Astrocyte (in vitro differentiated cells and primary cell): ENCODE data around the gene CHRM2. TPM values are rescaled to one million over a fixed set of nuclear protein-coding genes. Genes with fewer than 3 reads are reported as not detected.

Source experiments
- DNase-seq: peaks from one replicate; pipeline ENCODE4 v3.0.0-alpha.2; 2010; ENCODE audit warnings: low read depth
- FAIRE-seq: peaks from 2 replicates; lab custom pipeline; 2011; peaks lifted over from hg19 to GRCh38; lab: Jason Lieb, UNC
- H2AFZ ChIP-seq: 2 replicates; pipeline ENCODE4 v1.6.0; 2012; ENCODE audit warnings: low read depth, low read length, inconsistent platforms
- H3K27ac ChIP-seq: 2 replicates; pipeline ENCODE4 v1.5.1; 2011; ENCODE audit warnings: low read depth, low read length, inconsistent platforms
- H3K27me3 ChIP-seq: 2 replicates; pipeline ENCODE4 v1.6.0; 2011; ENCODE audit warnings: low read length, inconsistent platforms; ENCODE audit not compliant: insufficient read depth
- H3K36me3 ChIP-seq: 2 replicates; pipeline ENCODE4 v1.5.1; 2011; ENCODE audit warnings: low read length, inconsistent platforms; ENCODE audit not compliant: insufficient read depth
- H3K4me1 ChIP-seq: 2 replicates; pipeline ENCODE4 v1.5.1; 2011; ENCODE audit warnings: low read length, inconsistent platforms; ENCODE audit not compliant: insufficient read depth
- H3K4me2 ChIP-seq: 2 replicates; pipeline ENCODE4 v1.6.0; 2012; ENCODE audit warnings: low read length, inconsistent platforms
- H3K4me3 ChIP-seq: 2 replicates; pipeline ENCODE4 v1.5.1; 2011; ENCODE audit warnings: low read depth, mild to moderate bottlenecking, low read length, inconsistent platforms; ENCODE audit not compliant: insufficient read depth
- H3K79me2 ChIP-seq: 2 replicates; pipeline ENCODE4 v1.6.0; 2012; ENCODE audit warnings: mild to moderate bottlenecking, low read length, inconsistent platforms; ENCODE audit not compliant: insufficient read depth
- H3K9ac ChIP-seq: 2 replicates; pipeline ENCODE4 v1.6.0; 2012; ENCODE audit warnings: mild to moderate bottlenecking, low read length, inconsistent platforms
- H3K9me3 ChIP-seq: 2 replicates; pipeline ENCODE4 v1.5.1; 2012; ENCODE audit warnings: low read depth, mild to moderate bottlenecking, low read length, inconsistent platforms; ENCODE audit not compliant: insufficient read depth
- H4K20me1 ChIP-seq: 2 replicates; pipeline ENCODE4 v1.6.0; 2012; ENCODE audit warnings: low read length, inconsistent platforms; ENCODE audit not compliant: insufficient read depth
- H3K27ac Mint-ChIP-seq: one replicate; pipeline ENCODE4 v1.8.0; 2021; ENCODE audit warnings: mild to moderate bottlenecking, mixed read lengths; ENCODE audit not compliant: unreplicated experiment
- H3K27me3 Mint-ChIP-seq: one replicate; pipeline ENCODE4 v1.8.0; 2021; ENCODE audit warnings: low read depth, mixed read lengths; ENCODE audit not compliant: unreplicated experiment
- H3K36me3 Mint-ChIP-seq: one replicate; pipeline ENCODE4 v1.8.0; 2021; ENCODE audit warnings: low read depth, mixed read lengths; ENCODE audit not compliant: unreplicated experiment
- H3K4me1 Mint-ChIP-seq: one replicate; pipeline ENCODE4 v1.8.0; 2021; ENCODE audit warnings: low read depth, mixed read lengths; ENCODE audit not compliant: unreplicated experiment
- H3K4me3 Mint-ChIP-seq: one replicate; pipeline ENCODE4 v1.8.0; 2021; ENCODE audit warnings: mild to moderate bottlenecking, moderate library complexity, mixed read lengths; ENCODE audit not compliant: unreplicated experiment
- H3K9me3 Mint-ChIP-seq: one replicate; pipeline ENCODE4 v1.8.0; 2021; ENCODE audit warnings: mild to moderate bottlenecking, mixed read lengths; ENCODE audit not compliant: unreplicated experiment
- EZH2 ChIP-seq: IDR thresholded peaks from 2 replicates; pipeline ENCODE4 v1.6.1; 2012; ENCODE audit warnings: mild to moderate bottlenecking, low read length, inconsistent platforms; ENCODE audit not compliant: insufficient read depth
- total RNA-seq: library from RNA; stranded (reverse); gene quantifications from 2 replicates; pipeline ENCODE4 v1.2.1, GENCODE V29; 2021
- TF ChIP-seq, protein P1 (sequence below): IDR thresholded peaks from 2 replicates; pipeline ENCODE4 v1.5.1; 2011; ENCODE audit warnings: low read depth, mild to moderate bottlenecking, inconsistent platforms, low read length, moderate library complexity; ENCODE audit not compliant: insufficient read depth

The CHRM2 gene
- total RNA-seq, 1 donor from 2014 or later: not detected

DNA sequence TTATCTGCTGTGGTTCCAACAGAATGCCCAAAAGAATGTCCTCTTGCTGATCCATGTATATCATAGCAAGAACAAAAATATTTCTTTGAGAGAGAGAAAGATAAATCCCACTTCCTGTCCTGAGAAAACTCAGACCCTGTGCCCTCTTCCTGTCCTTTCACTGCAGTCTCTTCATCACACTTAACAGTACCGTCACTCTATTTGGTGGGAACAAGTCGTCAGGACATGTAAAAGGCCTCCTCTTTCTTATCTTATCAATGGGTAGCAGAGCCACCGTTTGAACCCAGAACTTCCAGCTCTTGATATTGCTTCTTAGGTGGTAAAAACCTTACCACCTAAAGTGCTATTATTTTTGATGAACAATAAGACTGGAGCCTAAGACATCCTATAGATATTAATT is 43.9 kb downstream of the CHRM2 start:
- Mint-ChIP-seq H3K36me3 (no peaks in the 10 kb centered on the region), H3K27ac (no peak overlapping the region), H3K27me3 (no peaks in the 10 kb centered on the region), H3K9me3 (no peaks in the 10 kb centered on the region), H3K4me3 (no peak overlapping the region), H3K4me1 (no peaks in the 10 kb centered on the region)
- Histone ChIP-seq H3K79me2 (no peaks in the 10 kb centered on the region), H3K4me3 (no peak overlapping the region), H2AFZ (no peak overlapping the region), H3K4me2 (no peak overlapping the region), H3K27me3 (no peaks in the 10 kb centered on the region), H3K4me1 (no peaks in the 10 kb centered on the region), H3K36me3 (no peaks in the 10 kb centered on the region), H3K27ac (no peak overlapping the region), H3K9me3 (no peaks in the 10 kb centered on the region), H4K20me1 (no peaks in the 10 kb centered on the region), H3K9ac (no peak overlapping the region)
- no peak for FAIRE-seq
- peak; percentile 8 for DNase-seq
- TF ChIP-seq EZH2: no peak
- TF ChIP-seq, protein P1, sequence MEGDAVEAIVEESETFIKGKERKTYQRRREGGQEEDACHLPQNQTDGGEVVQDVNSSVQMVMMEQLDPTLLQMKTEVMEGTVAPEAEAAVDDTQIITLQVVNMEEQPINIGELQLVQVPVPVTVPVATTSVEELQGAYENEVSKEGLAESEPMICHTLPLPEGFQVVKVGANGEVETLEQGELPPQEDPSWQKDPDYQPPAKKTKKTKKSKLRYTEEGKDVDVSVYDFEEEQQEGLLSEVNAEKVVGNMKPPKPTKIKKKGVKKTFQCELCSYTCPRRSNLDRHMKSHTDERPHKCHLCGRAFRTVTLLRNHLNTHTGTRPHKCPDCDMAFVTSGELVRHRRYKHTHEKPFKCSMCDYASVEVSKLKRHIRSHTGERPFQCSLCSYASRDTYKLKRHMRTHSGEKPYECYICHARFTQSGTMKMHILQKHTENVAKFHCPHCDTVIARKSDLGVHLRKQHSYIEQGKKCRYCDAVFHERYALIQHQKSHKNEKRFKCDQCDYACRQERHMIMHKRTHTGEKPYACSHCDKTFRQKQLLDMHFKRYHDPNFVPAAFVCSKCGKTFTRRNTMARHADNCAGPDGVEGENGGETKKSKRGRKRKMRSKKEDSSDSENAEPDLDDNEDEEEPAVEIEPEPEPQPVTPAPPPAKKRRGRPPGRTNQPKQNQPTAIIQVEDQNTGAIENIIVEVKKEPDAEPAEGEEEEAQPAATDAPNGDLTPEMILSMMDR: no peak

DNA sequence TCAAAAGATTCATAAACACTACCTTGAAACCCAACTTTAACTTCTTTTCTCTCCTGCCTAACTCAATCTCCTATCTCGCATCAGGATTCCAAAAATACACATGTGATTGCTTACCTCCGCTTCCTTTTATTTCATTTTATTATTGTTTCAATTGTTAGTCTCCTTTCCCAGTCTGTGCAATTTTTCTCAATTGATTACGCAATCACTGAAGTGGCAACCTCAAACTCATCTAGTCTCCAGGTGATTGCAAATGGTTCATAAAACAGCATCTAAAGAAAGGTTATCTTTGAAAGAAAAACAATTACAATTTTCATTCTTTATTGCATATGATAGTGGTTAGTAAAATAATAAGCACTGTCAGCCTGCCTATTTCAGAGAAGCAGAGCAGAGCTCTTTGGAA is 45.6 kb downstream of the CHRM2 start:
- H4K20me1 ChIP-seq: no peaks in the 10 kb centered on the region
- no peaks in the 10 kb centered on the region for H3K9me3 Mint-ChIP-seq
- no peak overlapping the region for H3K9ac ChIP-seq
- FAIRE-seq (no peak), DNase-seq (no peak)
- no peak overlapping the region for H3K27ac ChIP-seq
- H2AFZ ChIP-seq: no peak overlapping the region
- no peak overlapping the region for H3K4me2 ChIP-seq
- no peaks in the 10 kb centered on the region for H3K4me1 ChIP-seq
- no peak overlapping the region for H3K4me3 Mint-ChIP-seq
- TF ChIP-seq EZH2: no peak
- TF ChIP-seq, protein P1: no peak
- H3K36me3 Mint-ChIP-seq: no peaks in the 10 kb centered on the region
- H3K4me1 Mint-ChIP-seq: no peaks in the 10 kb centered on the region
- H3K9me3 ChIP-seq: no peaks in the 10 kb centered on the region
- no peaks in the 10 kb centered on the region for H3K27me3 Mint-ChIP-seq
- H3K79me2 ChIP-seq: no peaks in the 10 kb centered on the region
- no peaks in the 10 kb centered on the region for H3K36me3 ChIP-seq
- no peak overlapping the region for H3K4me3 ChIP-seq
- H3K27me3 ChIP-seq: no peaks in the 10 kb centered on the region
- H3K27ac Mint-ChIP-seq: no peak overlapping the region

- Mint-ChIP-seq H3K4me3 (no peak overlapping the region), H3K9me3 (no peaks in the 10 kb centered on the region), H3K4me1 (peaks cover 2% of the 10 kb centered on the region), H3K36me3 (no peaks in the 10 kb centered on the region), H3K27ac (no peak overlapping the region), H3K27me3 (no peaks in the 10 kb centered on the region)
- no peaks in the 10 kb centered on the region for H3K79me2 ChIP-seq
- H3K27me3 ChIP-seq: no peaks in the 10 kb centered on the region
- no peak for FAIRE-seq
- H3K4me1 ChIP-seq: peaks cover 4% of the 10 kb centered on the region
- TF ChIP-seq, protein P1: no peak
- TF ChIP-seq EZH2: no peak
- no peak for DNase-seq
- H3K4me3 ChIP-seq: no peak overlapping the region
- H3K9ac ChIP-seq: no peak overlapping the region
- H2AFZ ChIP-seq: no peak overlapping the region
- no peak overlapping the region for H3K4me2 ChIP-seq
- H3K36me3 ChIP-seq: no peaks in the 10 kb centered on the region
- no peaks in the 10 kb centered on the region for H4K20me1 ChIP-seq
- no peak overlapping the region for H3K27ac ChIP-seq
- H3K9me3 ChIP-seq: no peaks in the 10 kb centered on the region
Measured at GRCh38 chr7:136919820-136920219, 51.4 kb downstream of the CHRM2 start.
